Hepatocyte (in vitro differentiated cells): Measurements from ENCODE around the gene NRXN2.

Experiments used
- CTCF ChIP-seq: fragments of 200-600 bp; sonication (generic); IDR thresholded peaks from 2 replicates; pipeline ENCODE4 v1.5.1; 2016; ENCODE audit warnings: antibody characterized with exemption, mild to moderate bottlenecking; ENCODE audit not compliant: poor library complexity
- EZH2 ChIP-seq: fragments of 200-600 bp; sonication (generic); IDR thresholded peaks from 2 replicates; pipeline ENCODE4 v1.6.1; 2016; ENCODE audit warnings: antibody characterized with exemption, mild to moderate bottlenecking, borderline replicate concordance
- EZH2phosphoT487 ChIP-seq: fragments of 200-600 bp; sonication (generic); IDR thresholded peaks from one replicate; pipeline ENCODE4 v1.6.1; 2018; ENCODE audit warnings: antibody characterized with exemption, mild to moderate bottlenecking, low read depth, moderate library complexity; ENCODE audit not compliant: unreplicated experiment, severe bottlenecking

- no peak for TF ChIP-seq CTCF
- TF ChIP-seq EZH2phosphoT487: no peak
- no peak for TF ChIP-seq EZH2
These were observed 43.1 kb upstream of the NRXN2 start for GRCh38 chr11:64765851-64766665.
